Activated CD8-positive, alpha-beta T cell treated with anti-CD3 and anti-CD28 coated beads for 36 hours (primary cell): ENCODE measurements around the gene NABP2. TPM values are rescaled to one million over a fixed set of nuclear protein-coding genes. Genes with fewer than 3 reads are reported as not detected.

Experiments
- ATAC-seq: fragments of 200-7000 bp; cut with Tn5 transposase; one replicate; pipeline ENCODE4 v1.10.0; 2021; ENCODE audit warnings: mild to moderate bottlenecking, moderate library complexity
- CTCF ChIA-PET: fragments of 350-600 bp; sonication (Branson Sonifier 250); formaldehyde crosslinking; loops from one replicate; lab custom pipeline; 2021; ENCODE audit warnings: antibody characterized with exemption; lab: Charles Lee
- POLR2A ChIA-PET: fragments of 350-600 bp; sonication (Branson Sonifier 250); formaldehyde crosslinking; loops from one replicate; lab custom pipeline; 2021; ENCODE audit warnings: antibody characterized with exemption; lab: Charles Lee
- DNase-seq: peaks from one replicate; pipeline ENCODE4 v3.0.0-alpha.2; 2020
- H3K27ac Mint-ChIP-seq: one replicate; pipeline ENCODE4 v1.8.0; 2021; ENCODE audit warnings: mild to moderate bottlenecking, mixed read lengths
- H3K27me3 Mint-ChIP-seq: one replicate; pipeline ENCODE4 v1.8.0; 2021; ENCODE audit warnings: mixed read lengths
- H3K36me3 Mint-ChIP-seq: one replicate; pipeline ENCODE4 v1.8.0; 2021; ENCODE audit warnings: low read depth, mixed read lengths
- H3K4me1 Mint-ChIP-seq: one replicate; pipeline ENCODE4 v1.8.0; 2021; ENCODE audit warnings: low read depth, mixed read lengths
- H3K4me3 Mint-ChIP-seq: one replicate; pipeline ENCODE4 v1.8.0; 2021; ENCODE audit warnings: mild to moderate bottlenecking, moderate library complexity, mixed read lengths
- H3K9me3 Mint-ChIP-seq: one replicate; pipeline ENCODE4 v1.8.0; 2021; ENCODE audit warnings: mixed read lengths
- CTCF ChIP-seq: fragments of 200-600 bp; IDR thresholded peaks from one replicate; pipeline ENCODE4 v1.8.0; 2022; ENCODE audit warnings: antibody characterized with exemption, mild to moderate bottlenecking
- intact Hi-C: fragments of 100-400 bp; cut with micrococcal nuclease; formaldehyde crosslinking; loops from one replicate; pipeline ENCODE4 v1.10.0; 2022
- total RNA-seq, 2 experiments: library from RNA; stranded (reverse); gene quantifications; one replicate each; pipeline ENCODE4 v1.2.3, GENCODE V29; 2021

The NABP2 gene
- total RNA-seq, 2 experiments from 2014 or later = 58.7 to 60.2 TPM

GRCh38 chr12:56255671-56256070 is 31.5 kb downstream of the NABP2 start:
- DNase-seq = no peak
- Mint-ChIP-seq H3K9me3 (no peaks in the 10 kb centered on the region), H3K4me1 (peaks cover 19% of the 10 kb centered on the region), H3K4me3 (no peak overlapping the region), H3K27ac (no peak overlapping the region), H3K36me3 (peaks cover 28% of the 10 kb centered on the region), H3K27me3 (no peaks in the 10 kb centered on the region)
- CTCF ChIA-PET = interaction anchor here (0.6 to 2.4 kb wide), 6 partner anchors 9 to 443 kb away, joined by 3 to 7 read pairs (median 4); partner anchors contain the start of genes CNPY2 and SMARCC2
- TF ChIP-seq CTCF = no peak
- ATAC-seq = no peak
- intact Hi-C loops = loop anchor here (5.0 to 10.0 kb wide), 2 partner anchors 63 to 131 kb away; partner anchors contain the start of gene ESYT1
- POLR2A ChIA-PET = interaction anchor here (3.5 kb wide), 1 partner anchor 33 kb away, joined by 16 read pairs; the partner anchor contains the start of gene RNF41

GRCh38 chr12:56256326-56256960 is 32.3 kb downstream of the NABP2 start:
- H3K27ac Mint-ChIP-seq = peak overlapping the region; percentile 26
- intact Hi-C loops = loop anchor here (5.0 to 10.0 kb wide), 2 partner anchors 64 to 132 kb away; partner anchors contain the start of gene ESYT1
- H3K9me3 Mint-ChIP-seq = no peaks in the 10 kb centered on the region
- peak; percentile 19 for DNase-seq
- no peak for TF ChIP-seq CTCF
- H3K27me3 Mint-ChIP-seq = no peaks in the 10 kb centered on the region
- peaks cover 28% of the 10 kb centered on the region for H3K36me3 Mint-ChIP-seq
- ChIA-PET CTCF (interaction anchor here (0.8 to 3.4 kb wide), 7 partner anchors 12 to 250 kb away, joined by 3 to 40 read pairs (median 5); partner anchors contain the start of genes CNPY2, COQ10A, SMARCC2 and ZC3H10), POLR2A (interaction anchor here (0.6 to 3.5 kb wide), 9 partner anchors 9 to 215 kb away, joined by 3 to 17 read pairs (median 10); partner anchors contain the start of genes CNPY2, COQ10A, CS and RNF41)
- H3K4me3 Mint-ChIP-seq = peak overlapping the region; percentile 88
- peaks cover 19% of the 10 kb centered on the region for H3K4me1 Mint-ChIP-seq
- no peak for ATAC-seq

- Mint-ChIP-seq H3K4me3 (peak overlapping the region; percentile 88), H3K36me3 (peaks cover 24% of the 10 kb centered on the region), H3K4me1 (peaks cover 19% of the 10 kb centered on the region), H3K27me3 (no peaks in the 10 kb centered on the region), H3K27ac (peak overlapping the region; percentile 26), H3K9me3 (no peaks in the 10 kb centered on the region)
- no peak for ATAC-seq
- no peak for TF ChIP-seq CTCF
- DNase-seq = no peak
- ChIA-PET POLR2A (interaction anchor here (0.6 to 3.5 kb wide), 11 partner anchors 9 to 214 kb away, joined by 3 to 17 read pairs (median 7); partner anchors contain the start of genes CNPY2, COQ10A, CS and RNF41), CTCF (interaction anchor here (0.8 to 3.4 kb wide), 10 partner anchors 11 to 249 kb away, joined by 3 to 40 read pairs (median 6); partner anchors contain the start of genes CNPY2, COQ10A, RNF41 and ZC3H10)
- intact Hi-C loops = loop anchor here (5.0 to 10.0 kb wide), 2 partner anchors 65 to 132 kb away; partner anchors contain the start of gene ESYT1
These were observed 32.9 kb downstream of the NABP2 start for GRCh38 chr12:56257071-56257470.

- ATAC-seq (peak; percentile 9), DNase-seq (peak; percentile 5)
- CTCF ChIA-PET = interaction anchor here (0.6 to 3.4 kb wide), 24 partner anchors 11 to 249 kb away, joined by 3 to 40 read pairs (median 4); partner anchors contain the start of genes CNPY2, COQ10A, MYL6B and RNF41
- POLR2A ChIA-PET = interaction anchor here (0.6 to 3.5 kb wide), 12 partner anchors 10 to 213 kb away, joined by 3 to 17 read pairs (median 6); partner anchors contain the start of genes CNPY2, COQ10A, CS and RNF41
- intact Hi-C loops = loop anchor here (5.0 to 10.0 kb wide), 2 partner anchors 65 to 133 kb away; partner anchors contain the start of gene ESYT1
- H3K36me3 Mint-ChIP-seq = peaks cover 24% of the 10 kb centered on the region
- no peaks in the 10 kb centered on the region for H3K27me3 Mint-ChIP-seq
- H3K9me3 Mint-ChIP-seq = no peaks in the 10 kb centered on the region
- H3K4me1 Mint-ChIP-seq = peaks cover 19% of the 10 kb centered on the region
- H3K4me3 Mint-ChIP-seq = peak overlapping the region; percentile 88
- no peak for TF ChIP-seq CTCF
- peak overlapping the region; percentile 73 for H3K27ac Mint-ChIP-seq
These were observed 33.4 kb downstream of the NABP2 start for GRCh38 chr12:56257491-56258067.
